ENCODE data around the gene TMEM101.

DNA sequence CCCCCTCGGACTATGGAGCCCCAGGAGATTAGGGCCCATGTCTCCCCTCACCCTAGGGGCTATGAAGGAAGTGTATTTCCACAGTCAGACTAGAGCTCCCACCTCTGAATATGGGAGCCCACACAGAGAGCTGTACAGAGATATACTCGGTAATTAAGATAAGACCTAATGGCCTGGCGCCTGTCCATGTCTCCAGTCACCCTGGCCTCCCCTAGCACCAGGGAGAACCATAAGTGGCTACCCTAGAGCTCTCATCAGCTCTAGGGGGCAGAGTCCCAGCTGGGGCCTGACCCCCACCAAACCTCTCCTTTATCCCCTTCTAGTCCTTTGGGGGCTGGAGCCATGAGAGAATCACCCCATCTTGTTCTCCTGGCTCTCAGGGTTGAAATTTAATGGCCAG, 2.4 kb downstream of the TMEM101 start:
- TF ChIP-seq, protein P1, sequence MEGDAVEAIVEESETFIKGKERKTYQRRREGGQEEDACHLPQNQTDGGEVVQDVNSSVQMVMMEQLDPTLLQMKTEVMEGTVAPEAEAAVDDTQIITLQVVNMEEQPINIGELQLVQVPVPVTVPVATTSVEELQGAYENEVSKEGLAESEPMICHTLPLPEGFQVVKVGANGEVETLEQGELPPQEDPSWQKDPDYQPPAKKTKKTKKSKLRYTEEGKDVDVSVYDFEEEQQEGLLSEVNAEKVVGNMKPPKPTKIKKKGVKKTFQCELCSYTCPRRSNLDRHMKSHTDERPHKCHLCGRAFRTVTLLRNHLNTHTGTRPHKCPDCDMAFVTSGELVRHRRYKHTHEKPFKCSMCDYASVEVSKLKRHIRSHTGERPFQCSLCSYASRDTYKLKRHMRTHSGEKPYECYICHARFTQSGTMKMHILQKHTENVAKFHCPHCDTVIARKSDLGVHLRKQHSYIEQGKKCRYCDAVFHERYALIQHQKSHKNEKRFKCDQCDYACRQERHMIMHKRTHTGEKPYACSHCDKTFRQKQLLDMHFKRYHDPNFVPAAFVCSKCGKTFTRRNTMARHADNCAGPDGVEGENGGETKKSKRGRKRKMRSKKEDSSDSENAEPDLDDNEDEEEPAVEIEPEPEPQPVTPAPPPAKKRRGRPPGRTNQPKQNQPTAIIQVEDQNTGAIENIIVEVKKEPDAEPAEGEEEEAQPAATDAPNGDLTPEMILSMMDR (IDR thresholded peaks at IDR 0.05) = no peak
- TF ChIP-seq POLR2A (IDR thresholded peaks at IDR 0.05) (no peak), EP300 (IDR thresholded peaks at IDR 0.05) (no peak)
